GM03348 (cell line): ENCODE results near the gene CPAMD8.

Experiments used
- DNase-seq: peaks from one replicate; pipeline ENCODE4 v3.0.0; 2012; ENCODE audit warnings: low spot score

Gene CPAMD8

DNA sequence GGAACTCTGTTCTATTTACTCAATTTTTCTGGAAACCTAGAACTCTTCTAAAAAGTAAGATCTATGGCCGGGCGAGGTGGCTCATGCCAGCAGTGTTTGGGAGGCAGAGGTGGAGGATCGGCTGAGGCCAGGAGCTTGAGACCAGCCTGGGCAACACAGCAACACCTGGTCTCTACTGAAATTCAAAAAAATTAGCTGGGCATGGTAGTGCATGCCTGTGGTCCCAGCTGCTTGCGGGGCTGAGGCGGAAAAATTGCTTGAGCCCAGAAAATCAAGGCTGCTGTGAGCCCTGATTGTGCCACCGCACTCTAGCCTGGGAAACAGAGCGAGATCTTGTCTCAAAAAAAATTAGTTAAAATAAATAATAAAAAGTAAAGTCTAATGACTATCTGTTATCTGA, 109.2 kb downstream of the CPAMD8 start:
- no peak for DNase-seq

DNA sequence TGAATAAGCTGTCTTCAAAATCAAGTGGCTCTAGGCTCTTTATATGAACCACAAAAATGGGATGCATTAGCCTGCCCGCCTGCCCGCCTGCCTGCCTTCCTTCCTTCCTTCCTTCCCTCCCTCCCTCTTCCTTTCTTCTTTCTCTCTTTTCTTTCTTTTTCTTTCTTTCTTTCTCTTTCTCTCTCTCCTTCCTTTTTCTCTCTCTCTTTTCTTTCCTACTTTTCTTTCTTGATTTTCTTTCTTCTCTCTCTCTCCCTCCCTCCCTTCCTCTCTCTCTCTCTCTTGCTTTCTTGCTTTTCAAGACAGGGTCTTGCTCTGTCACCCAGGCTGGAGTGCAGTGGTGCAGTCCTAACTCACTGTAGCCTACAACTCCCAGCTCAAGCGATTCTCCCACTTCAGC, 110.9 kb downstream of the CPAMD8 start:
- no peak for DNase-seq

DNA sequence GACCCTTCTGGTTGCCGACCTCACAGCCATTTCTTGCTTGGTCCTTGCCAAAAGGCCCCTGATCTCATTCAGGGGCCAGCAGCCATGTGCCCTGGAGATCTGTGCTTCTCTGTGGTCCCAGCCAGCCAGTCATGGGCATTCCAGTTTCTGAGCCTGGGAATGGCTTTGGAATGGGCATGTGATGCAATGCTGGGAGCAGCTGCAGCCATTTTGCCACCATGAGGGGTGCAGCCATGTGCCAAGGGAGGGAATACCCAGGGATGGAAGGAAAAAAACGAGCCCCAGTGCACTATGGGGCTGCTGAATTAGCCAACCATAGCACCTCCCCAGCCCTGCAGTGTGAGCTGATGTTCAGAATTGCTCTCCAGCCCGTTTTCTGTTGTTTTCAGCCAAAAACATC, 111.5 kb downstream of the CPAMD8 start:
- DNase-seq = no peak

DNA sequence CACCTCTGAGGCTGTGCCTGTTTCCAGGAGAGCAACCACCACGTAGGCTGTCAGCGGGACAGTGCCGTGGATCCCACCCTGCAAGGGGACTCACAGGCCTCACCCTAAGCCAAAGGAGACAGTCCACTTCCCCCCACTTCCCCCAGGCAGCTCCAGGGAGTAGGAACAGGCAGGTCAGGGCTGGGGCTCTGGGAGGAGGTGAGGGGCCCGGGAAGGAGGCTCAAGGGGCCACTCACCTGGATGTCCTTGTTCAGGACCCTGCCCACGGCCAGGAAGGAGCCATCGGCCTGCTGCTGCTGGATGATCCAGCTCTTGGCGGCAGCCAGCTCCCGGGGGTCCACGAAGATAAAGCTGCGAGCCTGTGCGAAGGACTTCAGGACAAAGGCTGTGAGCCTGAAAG, 112.2 kb downstream of the CPAMD8 start:
- DNase-seq = no peak

DNA sequence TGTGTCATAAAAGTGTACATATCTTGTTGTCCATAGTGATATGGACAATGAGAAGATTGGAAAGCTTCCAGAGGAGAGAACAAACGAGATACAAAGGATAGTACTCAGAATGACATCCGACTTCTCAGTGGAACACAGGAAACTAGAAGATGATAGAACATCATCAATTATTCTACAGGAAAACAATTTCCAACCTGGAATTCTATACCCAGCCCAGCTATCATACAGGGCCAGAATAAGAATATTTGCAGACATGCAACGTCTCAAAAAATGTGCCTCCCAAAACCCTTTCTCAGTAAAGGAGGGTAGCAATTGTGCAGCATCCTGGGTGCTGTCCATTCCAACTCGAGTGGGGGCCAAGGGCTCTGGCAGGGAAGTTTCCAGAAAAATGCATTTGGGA, 113.8 kb downstream of the CPAMD8 start:
- no peak for DNase-seq

DNA sequence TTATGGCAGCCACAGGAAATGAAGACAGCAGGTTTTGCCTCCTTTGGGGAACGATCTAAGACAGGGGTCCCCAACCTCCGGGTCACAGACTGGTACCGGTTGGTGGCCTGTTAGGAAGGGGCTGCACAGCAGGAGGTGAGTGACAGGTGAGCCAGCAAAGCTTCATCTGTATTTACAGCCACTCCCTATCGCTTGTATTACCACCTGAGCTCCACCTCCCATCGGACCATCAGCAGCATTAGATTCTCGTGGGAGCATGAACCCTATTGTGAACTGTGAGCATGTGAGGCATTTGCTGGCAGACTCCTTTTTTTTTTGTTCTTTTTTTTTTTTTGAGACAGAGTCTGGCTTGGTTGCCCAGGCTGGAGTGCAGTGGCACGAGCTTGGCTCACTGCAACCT, 115.6 kb downstream of the CPAMD8 start:
- DNase-seq = no peak

DNA sequence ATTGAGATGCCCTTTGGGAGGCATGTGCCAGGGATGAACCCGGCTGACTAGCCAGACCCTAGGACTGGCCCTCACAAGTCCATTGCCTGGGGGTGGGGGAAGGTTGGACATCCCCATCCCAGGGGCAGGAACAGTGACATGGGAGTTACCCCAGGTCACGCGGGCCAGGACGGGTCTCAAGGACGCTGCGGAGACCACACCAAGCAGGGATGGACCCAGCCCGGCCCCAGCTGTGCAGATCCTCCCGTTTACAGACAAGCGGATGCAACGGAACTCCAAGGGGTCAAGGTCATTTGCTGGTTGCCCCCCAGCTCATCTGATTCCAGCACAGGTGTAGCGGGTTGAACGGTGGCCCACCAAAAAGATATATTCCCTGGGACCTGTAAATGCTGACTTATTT, 117.9 kb downstream of the CPAMD8 start:
- DNase-seq = no peak

DNA sequence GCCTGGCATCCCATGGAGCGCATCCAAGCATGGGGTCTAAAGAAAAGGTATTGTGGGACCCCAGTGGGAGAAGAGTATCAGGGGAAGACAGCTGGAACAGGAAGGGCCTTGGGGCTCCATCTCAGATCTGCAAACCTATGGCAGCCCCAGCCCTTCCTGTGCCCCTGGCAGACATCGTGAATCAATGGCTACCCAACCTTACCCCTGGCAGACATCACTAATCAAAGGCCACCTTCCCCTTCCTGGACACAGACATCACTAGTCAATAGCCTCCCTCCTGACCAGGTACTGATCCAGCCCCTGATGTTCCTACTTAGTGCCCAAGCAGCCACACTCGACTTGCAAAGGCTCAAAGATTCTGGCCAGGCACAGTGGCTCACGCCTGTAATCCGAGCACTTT, 122.0 kb downstream of the CPAMD8 start:
- DNase-seq = no peak

DNA sequence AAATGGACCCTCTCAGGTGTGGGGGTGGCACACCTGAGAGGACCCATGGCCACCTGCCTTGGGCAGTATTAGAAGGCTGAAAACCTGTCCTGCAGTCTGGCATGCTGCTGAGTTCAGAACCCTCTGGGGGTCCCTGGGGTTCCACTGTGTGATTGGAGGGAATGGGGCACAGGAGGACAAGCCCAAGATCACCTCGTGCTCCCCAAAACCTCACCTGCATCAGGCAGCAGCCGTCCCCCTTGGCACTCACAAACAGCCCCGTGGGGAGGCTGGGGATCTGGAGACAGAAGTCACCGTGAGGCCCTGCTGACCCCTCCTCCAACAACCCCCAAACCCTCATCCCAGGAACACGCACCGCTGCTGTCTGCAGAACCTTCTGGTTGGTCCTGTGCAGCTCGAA, 123.3 kb downstream of the CPAMD8 start:
- DNase-seq = no peak

DNA sequence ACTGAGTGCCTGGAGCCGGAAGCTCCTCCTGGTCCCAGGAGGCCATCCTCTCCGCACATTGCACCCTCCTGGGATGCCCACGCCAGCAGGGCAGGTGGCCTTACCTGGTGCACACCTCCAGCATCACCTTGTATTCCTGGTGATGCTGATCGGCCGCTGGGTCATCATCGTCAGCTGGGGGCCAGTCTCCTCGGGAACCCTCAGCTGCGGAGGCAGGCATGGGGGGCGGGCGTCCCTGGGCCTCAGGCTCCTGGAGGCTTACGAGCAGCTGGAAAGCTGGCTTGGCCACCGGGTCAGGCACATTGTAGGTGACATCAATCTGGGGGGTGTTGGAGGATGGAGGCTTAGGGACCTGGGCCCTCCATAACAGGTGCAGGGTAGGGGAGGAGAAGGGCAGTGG, 124.1 kb downstream of the CPAMD8 start:
- DNase-seq = no peak

DNA sequence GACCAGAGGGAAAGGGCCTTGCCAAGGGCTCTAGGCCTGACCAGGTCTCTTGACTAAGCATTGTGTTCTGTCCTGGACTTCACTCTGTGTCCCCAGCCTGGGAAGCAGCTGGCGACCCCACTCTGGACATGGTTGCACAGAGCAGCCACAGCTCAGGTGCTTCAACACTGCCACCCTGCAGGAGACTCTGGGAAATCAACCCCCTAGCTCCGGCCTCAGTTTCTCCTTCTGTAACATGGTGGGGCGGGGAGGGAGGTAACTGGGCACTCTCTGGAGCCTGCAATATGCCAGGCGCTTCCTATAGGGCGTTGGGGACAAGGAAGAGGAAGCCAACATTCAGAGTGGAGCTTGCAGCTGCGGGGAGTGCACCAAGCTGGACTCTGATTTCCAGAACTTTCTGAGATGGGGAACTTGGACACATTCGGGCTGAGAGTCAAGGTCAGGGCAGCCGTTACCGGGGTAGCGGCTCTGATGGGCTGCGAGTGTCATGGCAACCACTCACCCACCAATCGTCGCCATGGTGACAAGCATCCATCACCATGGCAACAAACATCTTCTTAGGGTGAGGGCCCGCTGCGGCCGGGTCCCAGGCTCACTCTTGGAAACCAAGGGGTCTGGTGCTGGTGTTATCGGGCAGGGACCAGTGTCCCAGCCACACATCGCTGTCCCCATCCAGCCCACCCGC, 125.0 kb downstream of the CPAMD8 start:
- no peak for DNase-seq

DNA sequence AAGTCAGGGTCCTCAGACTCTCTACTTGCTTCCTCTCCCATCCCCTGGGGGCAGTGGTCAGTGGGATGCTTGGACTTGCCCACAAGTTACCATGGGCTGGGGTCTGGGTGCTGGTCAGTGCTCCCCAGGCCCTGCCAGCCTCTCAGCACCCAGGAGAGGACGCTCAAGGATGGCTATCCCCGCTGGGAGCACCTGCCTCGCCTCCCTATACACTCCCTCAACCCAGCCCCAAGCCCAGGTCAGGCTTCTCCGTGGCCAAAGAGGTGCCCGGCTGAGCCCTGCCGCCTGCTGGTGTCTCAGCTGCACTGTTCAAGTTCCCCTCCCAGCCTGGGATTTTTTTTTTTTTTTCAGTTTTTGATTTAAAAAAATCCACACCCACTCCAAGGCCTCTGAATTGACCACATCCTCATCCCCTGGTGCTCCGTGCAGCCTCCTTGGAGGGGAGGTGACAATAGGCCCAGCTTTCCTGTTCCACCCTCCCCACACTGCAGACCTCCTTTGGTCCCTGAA, 127.0 kb downstream of the CPAMD8 start:
- DNase-seq = peak; percentile 63

DNA sequence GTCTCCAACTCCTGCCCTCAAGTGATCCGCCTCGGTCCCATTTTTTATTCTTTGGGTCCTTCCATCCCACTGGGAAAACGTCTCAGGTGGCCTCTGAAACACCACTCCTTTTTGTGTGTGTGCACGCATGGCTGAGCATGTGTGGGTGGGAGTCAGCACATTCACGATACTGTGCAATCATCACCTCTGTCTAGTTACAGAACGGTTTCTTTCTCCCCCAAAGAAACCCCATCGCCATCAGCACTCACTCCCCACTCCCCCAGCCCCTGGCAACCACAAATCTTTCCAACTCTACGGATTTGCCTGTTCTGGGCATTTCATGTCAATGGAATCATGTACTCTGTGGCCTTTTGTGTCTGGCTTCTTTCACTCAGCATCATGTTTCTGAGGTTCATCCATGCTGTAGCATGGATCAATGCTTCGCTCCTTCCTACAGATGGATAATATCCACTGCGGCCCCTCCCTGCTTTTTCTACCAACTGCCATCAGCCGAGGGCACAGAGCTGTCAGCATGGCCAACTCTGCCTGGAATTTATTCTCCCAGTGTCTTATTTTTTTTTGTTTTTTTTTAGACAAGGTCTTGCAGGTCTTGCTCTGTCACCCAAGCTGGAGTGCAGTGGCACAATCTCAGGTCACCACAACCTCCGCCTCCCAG, 128.1 kb downstream of the CPAMD8 start:
- DNase-seq = no peak

DNA sequence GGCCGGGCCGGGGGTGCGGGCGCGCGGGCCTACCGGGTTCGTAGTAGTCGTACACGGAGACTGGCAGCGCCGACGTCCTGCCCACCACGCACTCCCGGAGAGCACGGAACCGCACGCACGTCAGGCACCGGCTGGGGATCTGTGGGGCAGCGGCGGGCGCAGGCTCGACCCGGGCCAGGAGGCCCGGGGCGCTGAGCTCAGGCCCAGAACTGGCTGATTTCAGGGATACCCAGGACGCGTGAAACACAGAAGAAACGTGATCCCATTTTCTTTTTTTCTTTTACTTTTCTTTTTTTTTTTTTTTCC, 128.8 kb downstream of the CPAMD8 start:
- no peak for DNase-seq

DNA sequence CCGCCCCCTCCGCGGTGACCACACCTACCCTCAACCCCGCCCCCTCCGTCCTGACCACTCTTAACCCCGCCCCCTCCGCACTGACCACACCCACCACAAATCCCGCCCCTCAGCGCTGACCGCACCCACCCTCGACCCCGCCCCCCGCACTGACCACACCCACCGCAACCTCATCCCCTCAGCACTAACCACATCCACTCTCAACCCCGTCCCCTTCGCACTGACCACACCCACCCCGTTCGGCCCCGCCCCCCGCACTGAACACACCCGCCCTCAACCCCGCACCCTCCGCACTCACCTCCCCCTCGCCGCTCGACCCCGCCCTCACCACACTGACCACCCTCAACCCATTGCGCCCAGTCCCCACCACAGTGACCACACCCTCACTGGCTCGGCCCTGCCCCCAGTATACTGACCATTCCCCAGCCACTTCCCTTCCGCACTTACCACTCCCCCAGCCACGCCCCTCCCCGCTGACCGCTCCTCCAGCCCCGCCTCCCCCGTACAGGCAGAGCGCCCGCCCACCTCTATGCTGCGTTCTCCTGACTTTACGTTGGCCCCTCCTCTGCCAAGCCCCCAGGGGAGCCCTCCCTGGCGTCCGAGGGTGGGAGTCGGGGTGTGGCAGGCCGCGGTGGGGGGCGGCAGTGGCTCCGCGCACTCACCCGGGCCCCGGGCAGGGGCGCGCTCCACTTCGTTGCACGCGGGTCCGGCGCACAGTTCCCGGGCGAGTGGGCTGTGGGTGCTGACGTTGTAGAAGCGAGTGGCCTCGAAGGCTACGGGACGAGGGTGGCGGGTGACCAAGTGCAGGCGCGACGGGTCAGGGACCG, 129.4 kb downstream of the CPAMD8 start:
- DNase-seq = peak; percentile 96

DNA sequence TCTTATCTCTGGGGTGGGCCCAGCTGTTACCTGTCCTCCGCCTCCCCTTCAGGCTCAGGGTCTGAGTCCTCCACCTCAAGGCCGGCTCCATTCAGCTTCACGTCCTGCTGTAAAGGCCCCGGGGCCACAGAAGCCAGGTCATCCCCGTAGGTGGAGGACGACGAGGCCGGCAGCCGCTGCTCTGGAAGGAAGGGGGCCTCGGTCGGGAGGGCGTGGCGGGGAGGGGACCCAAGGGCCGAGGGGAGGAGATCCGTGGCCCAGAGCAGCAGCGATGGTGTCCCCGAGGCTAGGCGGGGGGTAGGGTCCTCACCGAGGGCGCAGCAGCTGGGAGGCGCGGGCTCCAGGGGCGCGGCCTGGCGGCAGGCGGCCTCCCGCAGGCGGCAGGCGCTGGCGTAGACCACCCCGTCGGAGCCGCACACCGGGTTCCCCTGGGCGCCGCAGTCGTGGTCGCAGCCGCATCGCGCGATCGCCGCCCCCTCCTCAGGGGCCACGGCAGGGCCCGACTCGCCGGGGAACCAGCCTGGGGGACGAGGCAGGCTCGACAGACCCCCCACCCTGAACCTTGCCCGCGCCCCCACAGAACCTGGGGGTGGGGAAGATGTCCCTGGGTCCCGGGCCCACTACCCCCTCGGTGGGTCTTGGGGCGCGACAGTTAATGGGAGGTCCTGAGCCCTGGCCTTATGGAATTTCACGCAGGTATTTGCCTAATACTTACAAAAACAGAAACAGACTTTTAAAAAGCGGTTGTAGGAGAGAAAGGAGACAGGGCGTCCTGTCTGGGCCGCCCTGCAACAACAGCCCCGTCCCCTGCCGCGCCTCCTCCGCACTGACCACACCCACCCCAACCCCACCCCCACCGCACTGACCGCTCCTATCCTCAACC, 130.2 kb downstream of the CPAMD8 start:
- DNase-seq = peak; percentile 26

DNA sequence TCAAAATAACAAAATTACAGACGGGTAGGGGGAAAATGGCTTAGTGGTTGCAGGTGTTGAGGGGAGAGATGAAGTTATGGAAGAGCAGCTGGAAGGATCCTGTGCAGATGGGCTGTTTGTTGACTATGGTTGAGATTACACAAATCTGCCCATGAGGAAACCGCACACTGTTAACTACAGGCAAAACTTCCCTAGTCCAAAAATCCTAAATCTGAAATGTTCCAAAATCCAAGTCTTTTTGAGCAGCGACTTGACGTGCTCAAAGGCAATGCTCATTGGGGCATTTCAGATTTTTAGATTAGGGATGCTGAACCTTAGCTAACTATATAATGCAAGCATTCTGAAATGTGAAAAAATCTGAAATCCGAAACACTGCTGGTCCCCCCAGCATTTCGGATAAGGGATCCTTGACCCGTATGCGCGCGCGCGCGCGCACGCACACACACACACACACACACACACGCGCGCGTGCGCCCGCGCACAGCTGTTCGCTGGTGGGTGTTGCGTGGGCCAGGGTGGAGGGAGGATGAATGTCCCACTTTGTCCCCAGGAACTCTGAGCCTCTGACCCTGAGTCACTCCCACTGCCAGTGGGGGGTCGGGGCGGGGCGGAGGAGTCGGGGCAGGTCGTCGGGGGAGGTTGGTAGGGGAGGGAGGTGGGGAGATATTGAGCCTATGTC, 131.0 kb downstream of the CPAMD8 start:
- no peak for DNase-seq

DNA sequence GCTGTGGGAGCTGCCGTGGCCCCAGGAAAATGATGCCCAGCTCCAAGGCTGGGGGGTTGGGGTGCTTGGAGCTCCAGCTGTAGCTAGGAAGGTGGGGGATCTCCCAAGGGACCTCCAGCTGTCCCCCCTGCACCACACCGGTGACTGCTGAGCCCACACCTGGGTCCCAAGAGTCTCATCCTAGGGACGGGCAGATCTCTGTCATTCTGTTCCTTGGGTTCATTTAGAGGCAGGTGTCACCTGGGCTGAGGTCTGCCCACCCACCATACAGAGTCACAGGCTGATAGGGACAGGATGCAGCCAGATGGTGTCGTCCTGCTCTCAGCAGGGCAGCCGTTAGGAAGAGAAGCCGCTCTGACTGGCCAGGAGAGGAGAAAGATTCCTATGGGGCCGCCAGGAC, 132.5 kb downstream of the CPAMD8 start:
- DNase-seq = no peak

DNA sequence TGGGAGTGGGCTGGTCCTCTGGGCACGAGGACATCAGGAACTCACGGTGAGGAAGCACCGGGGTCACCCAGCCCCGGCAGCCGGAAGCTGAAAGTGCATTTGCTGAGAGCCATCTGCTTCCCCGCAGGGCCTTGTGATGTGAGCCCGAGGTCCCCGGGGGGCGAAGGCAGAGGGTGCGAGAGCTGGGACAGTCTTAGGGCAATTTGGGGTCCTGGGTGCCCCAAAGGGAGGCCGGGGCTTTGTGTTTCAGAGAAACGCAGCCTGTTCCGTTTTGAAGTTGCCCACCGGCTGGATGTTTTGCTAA, 133.0 kb downstream of the CPAMD8 start:
- DNase-seq = no peak

DNA sequence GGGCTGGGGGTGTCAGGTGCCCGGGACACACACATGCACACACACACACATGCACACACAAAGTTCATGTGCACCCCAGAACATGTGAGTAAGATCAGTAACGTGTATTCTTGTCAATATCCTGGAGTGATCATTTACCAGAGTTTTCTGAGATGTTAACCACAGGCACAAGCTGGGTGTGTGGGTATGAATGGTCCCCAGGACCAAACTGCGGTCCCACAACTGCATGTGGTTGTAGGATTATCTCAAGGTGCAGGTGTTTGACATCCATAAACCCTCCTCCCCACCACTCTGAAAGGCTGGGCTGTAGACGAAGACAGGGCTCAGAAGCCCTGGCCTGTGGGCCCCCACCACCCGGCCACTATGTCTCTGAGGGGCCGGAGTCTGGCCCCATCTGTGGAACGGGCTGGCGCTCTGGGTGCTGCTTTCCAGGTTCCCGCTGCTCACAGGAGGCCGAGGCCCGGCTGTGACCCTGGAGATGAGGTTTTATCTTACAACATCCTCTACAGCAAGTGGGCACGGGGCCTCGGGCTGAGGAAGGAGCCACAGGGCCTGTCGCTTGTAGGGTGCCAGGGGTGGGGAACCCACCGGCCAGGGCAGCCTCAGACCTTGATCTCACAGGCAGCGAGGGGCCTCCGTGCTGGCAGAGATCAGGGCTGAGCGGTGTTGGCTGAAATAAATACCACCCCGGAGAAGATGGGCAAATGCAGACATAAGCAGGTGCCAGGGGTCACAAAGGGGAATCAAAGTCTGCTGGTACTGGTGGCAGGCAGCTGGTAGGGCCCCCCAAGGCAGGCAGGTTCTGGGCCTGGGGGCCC, 133.5 kb downstream of the CPAMD8 start:
- no peak for DNase-seq

DNA sequence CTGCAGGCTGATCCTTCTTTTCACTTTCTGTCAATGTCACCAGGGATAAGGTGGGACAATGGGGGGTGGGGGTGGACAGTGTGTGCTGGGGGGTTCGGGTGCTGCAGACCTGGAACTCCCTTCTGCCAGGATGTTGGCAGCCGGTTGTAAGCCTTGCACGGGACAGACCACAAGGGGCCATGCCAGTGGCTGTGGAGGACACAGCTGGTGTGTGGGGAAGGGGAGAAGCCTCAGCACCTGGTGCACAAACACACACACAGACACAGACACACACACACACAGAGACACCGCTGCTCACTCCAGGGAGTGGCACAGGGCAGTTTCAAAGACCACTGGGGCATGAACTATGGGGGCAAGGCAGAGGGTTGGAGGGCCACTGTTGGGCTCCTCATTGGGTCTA, 134.2 kb downstream of the CPAMD8 start:
- no peak for DNase-seq
